ENCODE data around the gene CCL11.
A peak's percentile ranks its signal among the peaks of the same experiment; 100 is the strongest.

The CCL11 gene

GRCh38 chr17:34254146-34254545, 31.4 kb upstream of the CCL11 start:
- no peak overlapping the region for H3K4me3 ChIP-seq (ENCODE audit: low read depth, low read length)
- TF ChIP-seq MZF1 (tag by site-specific recombination; IDR thresholded peaks at IDR 0.05; ENCODE audit: borderline replicate concordance) (no peak), GLIS1 (tag by site-specific recombination; IDR thresholded peaks at IDR 0.05) (no peak), ZNF391 (tag by site-specific recombination; IDR thresholded peaks at IDR 0.05; ENCODE audit: borderline replicate concordance, low read depth) (no peak), ZNF48 (tag by site-specific recombination; IDR thresholded peaks at IDR 0.05) (no peak), ZNF843 (tag by site-specific recombination; IDR thresholded peaks at IDR 0.05) (no peak), ZFP41 (tag by site-specific recombination; IDR thresholded peaks at IDR 0.05; ENCODE audit: borderline replicate concordance) (no peak), ZNF169 (tag by site-specific recombination; IDR thresholded peaks at IDR 0.05) (no peak), KLF7 (tag by site-specific recombination; IDR thresholded peaks at IDR 0.05; ENCODE audit: borderline replicate concordance) (no peak), ZNF394 (tag by site-specific recombination; IDR thresholded peaks at IDR 0.05; ENCODE audit: borderline replicate concordance) (no peak), ZNF274 (IDR thresholded peaks at IDR 0.05; ENCODE audit: low read length) (no peak), ZNF274 (tag by site-specific recombination; IDR thresholded peaks at IDR 0.05; ENCODE audit: borderline replicate concordance) (no peak), ZNF148 (tag by site-specific recombination; IDR thresholded peaks at IDR 0.05; ENCODE audit: borderline replicate concordance) (no peak), GLIS2 (tag by site-specific recombination; IDR thresholded peaks at IDR 0.05) (no peak)
- TF ChIP-seq, protein P1, sequence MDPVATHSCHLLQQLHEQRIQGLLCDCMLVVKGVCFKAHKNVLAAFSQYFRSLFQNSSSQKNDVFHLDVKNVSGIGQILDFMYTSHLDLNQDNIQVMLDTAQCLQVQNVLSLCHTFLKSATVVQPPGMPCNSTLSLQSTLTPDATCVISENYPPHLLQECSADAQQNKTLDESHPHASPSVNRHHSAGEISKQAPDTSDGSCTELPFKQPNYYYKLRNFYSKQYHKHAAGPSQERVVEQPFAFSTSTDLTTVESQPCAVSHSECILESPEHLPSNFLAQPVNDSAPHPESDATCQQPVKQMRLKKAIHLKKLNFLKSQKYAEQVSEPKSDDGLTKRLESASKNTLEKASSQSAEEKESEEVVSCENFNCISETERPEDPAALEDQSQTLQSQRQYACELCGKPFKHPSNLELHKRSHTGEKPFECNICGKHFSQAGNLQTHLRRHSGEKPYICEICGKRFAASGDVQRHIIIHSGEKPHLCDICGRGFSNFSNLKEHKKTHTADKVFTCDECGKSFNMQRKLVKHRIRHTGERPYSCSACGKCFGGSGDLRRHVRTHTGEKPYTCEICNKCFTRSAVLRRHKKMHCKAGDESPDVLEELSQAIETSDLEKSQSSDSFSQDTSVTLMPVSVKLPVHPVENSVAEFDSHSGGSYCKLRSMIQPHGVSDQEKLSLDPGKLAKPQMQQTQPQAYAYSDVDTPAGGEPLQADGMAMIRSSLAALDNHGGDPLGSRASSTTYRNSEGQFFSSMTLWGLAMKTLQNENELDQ (tag by site-specific recombination; IDR thresholded peaks at IDR 0.05; ENCODE audit: low read depth), result no peak
- CTCF ChIA-PET, result interaction anchor here (0.6 to 0.9 kb wide), 2 partner anchors 22 to 38 kb away, joined by 3 to 6 read pairs; no protein-coding TSS in a partner anchor

GRCh38 chr17:34254651-34255380, 30.7 kb upstream of the CCL11 start, which contains the start of gene CCL2:
Gene CCL2, plus strand, starts transcription at chr17:34255285. Its CDS starts 65 bp downstream, at chr17:34255350.
- ChIA-PET CTCF (interaction anchor here (0.6 to 3.4 kb wide), 5 partner anchors 16 to 106 kb away, joined by 3 to 22 read pairs (median 6); no protein-coding TSS in a partner anchor), POLR2A (interaction anchor here (1.0 kb wide), 1 partner anchor 17 kb away, joined by 4 read pairs; no protein-coding TSS in a partner anchor)
- H3K36me3 ChIP-seq (ENCODE audit: control insufficient read depth in 2 of 2, insufficient read depth in 1 of 2, low read length in 2 of 2), result no peaks in the 10 kb centered on the region
- peaks cover 12% of the 10 kb centered on the region for H3K4me1 ChIP-seq (ENCODE audit: control insufficient read depth, insufficient read depth, low read length)
- no peaks in the 10 kb centered on the region for H3K9me3 ChIP-seq (ENCODE audit: control insufficient read depth, insufficient read depth, low read depth, low read length)
- peak within 1 kb of the TSS; percentile 8; the same call in 1 of the 2 replicates for H3K27ac ChIP-seq (ENCODE audit: extremely low read depth, low read depth, low read length)
- peak within 1 kb of the TSS; percentile 49 for H3K4me3 ChIP-seq (ENCODE audit: low read depth, low read length)
- no peak; the same call in 1 of the 2 replicates for TF ChIP-seq SP3 (tag by site-specific recombination; IDR thresholded peaks at IDR 0.05)
- TF ChIP-seq ZNF629 (tag by site-specific recombination; IDR thresholded peaks at IDR 0.05), result no peak
- no peak for TF ChIP-seq ZNF596 (tag by site-specific recombination; IDR thresholded peaks at IDR 0.05)
- no peak for TF ChIP-seq ZNF174 (tag by site-specific recombination; IDR thresholded peaks at IDR 0.05)
- peak; percentile 89 for TF ChIP-seq PRDM10 (tag by site-specific recombination; IDR thresholded peaks at IDR 0.05)
- TF ChIP-seq GLIS2 (tag by site-specific recombination; IDR thresholded peaks at IDR 0.05), result peak; percentile 52
- TF ChIP-seq ZBTB17 (tag by site-specific recombination; IDR thresholded peaks at IDR 0.05), result peak; percentile 85
- TF ChIP-seq, protein P2, sequence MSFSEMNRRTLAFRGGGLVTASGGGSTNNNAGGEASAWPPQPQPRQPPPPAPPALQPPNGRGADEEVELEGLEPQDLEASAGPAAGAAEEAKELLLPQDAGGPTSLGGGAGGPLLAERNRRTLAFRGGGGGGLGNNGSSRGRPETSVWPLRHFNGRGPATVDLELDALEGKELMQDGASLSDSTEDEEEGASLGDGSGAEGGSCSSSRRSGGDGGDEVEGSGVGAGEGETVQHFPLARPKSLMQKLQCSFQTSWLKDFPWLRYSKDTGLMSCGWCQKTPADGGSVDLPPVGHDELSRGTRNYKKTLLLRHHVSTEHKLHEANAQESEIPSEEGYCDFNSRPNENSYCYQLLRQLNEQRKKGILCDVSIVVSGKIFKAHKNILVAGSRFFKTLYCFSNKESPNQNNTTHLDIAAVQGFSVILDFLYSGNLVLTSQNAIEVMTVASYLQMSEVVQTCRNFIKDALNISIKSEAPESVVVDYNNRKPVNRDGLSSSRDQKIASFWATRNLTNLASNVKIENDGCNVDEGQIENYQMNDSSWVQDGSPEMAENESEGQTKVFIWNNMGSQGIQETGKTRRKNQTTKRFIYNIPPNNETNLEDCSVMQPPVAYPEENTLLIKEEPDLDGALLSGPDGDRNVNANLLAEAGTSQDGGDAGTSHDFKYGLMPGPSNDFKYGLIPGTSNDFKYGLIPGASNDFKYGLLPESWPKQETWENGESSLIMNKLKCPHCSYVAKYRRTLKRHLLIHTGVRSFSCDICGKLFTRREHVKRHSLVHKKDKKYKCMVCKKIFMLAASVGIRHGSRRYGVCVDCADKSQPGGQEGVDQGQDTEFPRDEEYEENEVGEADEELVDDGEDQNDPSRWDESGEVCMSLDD (tag by site-specific recombination; IDR thresholded peaks at IDR 0.05), result no peak
- TF ChIP-seq ZNF341 (tag by site-specific recombination; IDR thresholded peaks at IDR 0.05; ENCODE audit: low read depth), result no peak
- TF ChIP-seq ZNF335 (tag by site-specific recombination; conservative IDR thresholded peaks at IDR 0.05), result peak; percentile 67

More at GRCh38 chr17:34254146-34254545, 31.4 kb upstream of the CCL11 start:
- Histone ChIP-seq H3K9me3 (ENCODE audit: control insufficient read depth, insufficient read depth, low read depth, low read length) (no peaks in the 10 kb centered on the region), H3K27ac (ENCODE audit: extremely low read depth, low read depth, low read length) (no peak overlapping the region), H3K4me1 (ENCODE audit: control insufficient read depth, insufficient read depth, low read length) (peaks cover 12% of the 10 kb centered on the region), H3K36me3 (ENCODE audit: control insufficient read depth in 2 of 2, insufficient read depth in 1 of 2, low read length in 2 of 2) (no peaks in the 10 kb centered on the region)
- POLR2A ChIA-PET, result no interaction called here

All from HEK293 (cell line).